Measurements from ENCODE around the gene CD81. TPM values are rescaled to one million over a fixed set of nuclear protein-coding genes. Genes with fewer than 3 reads are reported as not detected.

CD81 gene
- total RNA-seq, 6 donors from 2014 or later: 398 to 1,053 (median 787) TPM

GRCh38 chr11:2401436-2401984 lies 24.4 kb downstream of the CD81 start:
- 39 to 42% methylated on average over 8 to 12 of the region's 12 CpGs for WGBS, 2 donors
- DNase-seq: no peak
- H3K4me3 ChIP-seq: peak overlapping the region; percentile 75 to 89 (median 78)
- peak overlapping the region; percentile 93 to 100 (median 95) for H3K27ac ChIP-seq
- no peaks in the 10 kb centered on the region for H3K27me3 ChIP-seq
- H3K9me3 ChIP-seq: no peaks in the 10 kb centered on the region
- peaks cover 14 to 53% (median 40%) of the 10 kb centered on the region in 4 donors for H3K36me3 ChIP-seq
- peaks cover 23 to 33% (median 25%) of the 10 kb centered on the region in 4 donors for H3K4me1 ChIP-seq
- TF ChIP-seq EP300 (IDR thresholded peaks at IDR 0.05): no peak
- no peak for TF ChIP-seq CTCF (IDR thresholded peaks at IDR 0.05)
- TF ChIP-seq POLR2A (IDR thresholded peaks at IDR 0.05): no peak
- TF ChIP-seq POLR2AphosphoS5 (IDR thresholded peaks at IDR 0.05): no peak
- ATAC-seq (ENCODE audit: low FRiP score in 2 of 2): no peak

GRCh38 chr11:2402106-2402505 lies 25.0 kb downstream of the CD81 start:
- Histone ChIP-seq H3K27ac (no peak overlapping the region), H3K4me3 (peak overlapping the region in 2 of 4 donors; percentile 76 to 89), H3K36me3 (peaks cover 14 to 47% (median 34%) of the 10 kb centered on the region in 4 donors), H3K9me3 (no peaks in the 10 kb centered on the region), H3K4me1 (peaks cover 23 to 33% (median 25%) of the 10 kb centered on the region in 4 donors), H3K27me3 (no peaks in the 10 kb centered on the region)
- WGBS, 2 donors: 91% methylated on average over 12 of the region's 13 CpGs; no CpG with 5 or more reads in 1 of the 2 donors
- DNase-seq: no peak
- no peak for TF ChIP-seq CTCF (IDR thresholded peaks at IDR 0.05)
- no peak for TF ChIP-seq EP300 (IDR thresholded peaks at IDR 0.05)
- no peak for TF ChIP-seq POLR2AphosphoS5 (IDR thresholded peaks at IDR 0.05)
- no peak for TF ChIP-seq POLR2A (IDR thresholded peaks at IDR 0.05)
- no peak for ATAC-seq (ENCODE audit: low FRiP score in 2 of 2)

- peaks cover 23 to 33% (median 25%) of the 10 kb centered on the region in 4 donors for H3K4me1 ChIP-seq
- H3K27me3 ChIP-seq: no peaks in the 10 kb centered on the region
- DNase-seq (no peak), ATAC-seq (ENCODE audit: low FRiP score in 2 of 2) (no peak)
- no peak overlapping the region for H3K4me3 ChIP-seq
- WGBS, 2 donors: 95 to 97% methylated on average over 6 to 23 of the region's 31 CpGs
- no peaks in the 10 kb centered on the region for H3K9me3 ChIP-seq
- no peak for TF ChIP-seq POLR2A (IDR thresholded peaks at IDR 0.05)
- no peak for TF ChIP-seq CTCF (IDR thresholded peaks at IDR 0.05)
- TF ChIP-seq EP300 (IDR thresholded peaks at IDR 0.05): no peak
- no peak for TF ChIP-seq POLR2AphosphoS5 (IDR thresholded peaks at IDR 0.05)
- H3K27ac ChIP-seq: no peak overlapping the region
- H3K36me3 ChIP-seq: peaks cover 14 to 37% (median 27%) of the 10 kb centered on the region in 4 donors
These were observed 26.0 kb downstream of the CD81 start for GRCh38 chr11:2402890-2403645.

GRCh38 chr11:2404735-2405196 lies 27.7 kb downstream of the CD81 start:
- no peak overlapping the region for H3K27ac ChIP-seq
- TF ChIP-seq POLR2AphosphoS5 (IDR thresholded peaks at IDR 0.05) (no peak), CTCF (IDR thresholded peaks at IDR 0.05) (no peak), POLR2A (IDR thresholded peaks at IDR 0.05) (no peak), EP300 (IDR thresholded peaks at IDR 0.05) (no peak)
- DNase-seq (peak in 1 of 2 donors; percentile 72), ATAC-seq (ENCODE audit: low FRiP score in 2 of 2) (no peak)
- no peaks in the 10 kb centered on the region for H3K27me3 ChIP-seq
- 82% methylated on average over 12 of the region's 12 CpGs; no CpG with 5 or more reads in 1 of the 2 donors for WGBS, 2 donors
- no peaks in the 10 kb centered on the region for H3K9me3 ChIP-seq
- no peak overlapping the region for H3K4me3 ChIP-seq
- peaks cover 14 to 30% (median 23%) of the 10 kb centered on the region in 4 donors for H3K36me3 ChIP-seq
- H3K4me1 ChIP-seq: peaks cover 12 to 17% (median 14%) of the 10 kb centered on the region in 4 donors

Data from upper lobe of left lung (tissue), 6 donors.